ENCODE measurements around the gene XXYLT1.

- no peak for TF ChIP-seq CTCF (IDR thresholded peaks at IDR 0.05; ENCODE audit: low read length)
- no peak for TF ChIP-seq EZH2 (IDR thresholded peaks at IDR 0.05; ENCODE audit: borderline replicate concordance, low read length)
Observed at GRCh38 chr3:195260280-195260905, 10.6 kb downstream of the XXYLT1 start.
